GM13976 (cell line): ENCODE results near the gene CIB4.

Experiments used
- DNase-seq: peaks from one replicate; pipeline ENCODE4 v3.0.0; 2012; ENCODE audit warnings: low spot score
- CTCF ChIP-seq: IDR thresholded peaks from 2 replicates; pipeline ENCODE4 v1.5.1; 2012; ENCODE audit warnings: borderline replicate concordance, mild to moderate bottlenecking; ENCODE audit not compliant: insufficient read depth; ENCODE audit errors: extremely low read depth, missing control alignments, control extremely low read depth
- in situ Hi-C: fragments of 300-500 bp; cut with MboI; formaldehyde crosslinking; loops from one replicate; pipeline ENCODE4 v1.12.0; 2022; ENCODE audit warnings: low sequenced_read_pairs, mixed read lengths, inconsistent platforms; ENCODE audit not compliant: unreplicated experiment

Gene CIB4

DNA sequence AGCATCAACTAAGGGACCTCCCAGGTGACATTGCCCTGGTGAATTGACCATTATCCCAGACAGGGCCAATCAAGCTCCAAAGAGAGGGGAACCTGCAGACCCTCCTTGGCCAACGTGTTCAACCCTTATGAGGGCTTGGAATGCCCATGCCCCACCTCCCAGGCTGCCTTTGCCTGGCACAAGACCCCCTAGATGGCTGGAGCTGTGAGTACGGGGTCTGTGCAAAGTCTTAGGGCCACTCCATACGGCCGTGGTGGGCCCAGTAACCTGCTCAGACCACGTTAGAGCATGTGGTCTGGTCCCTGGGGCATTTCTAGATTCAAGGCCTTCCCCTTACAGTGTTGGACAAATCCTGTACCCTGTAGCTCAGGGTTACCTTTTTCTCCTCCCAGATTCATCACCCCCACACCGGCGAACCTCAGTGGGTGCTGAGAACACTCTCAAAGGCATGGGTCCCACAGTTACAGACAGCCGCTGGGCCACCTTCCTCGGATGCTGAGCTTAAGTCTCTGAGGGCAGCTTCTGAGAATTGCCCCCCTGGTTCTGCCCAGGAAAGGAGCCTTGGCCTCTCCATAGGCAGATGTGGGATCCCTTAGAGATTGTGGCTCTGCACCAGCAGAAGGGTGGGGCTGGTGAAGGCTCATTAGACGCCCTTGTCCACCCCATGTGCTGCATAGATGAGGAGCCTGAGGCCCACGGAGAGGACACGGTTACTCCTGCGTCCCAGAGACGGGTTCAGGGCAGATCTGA lies 33.0 kb upstream of the CIB4 start:
- no peak for DNase-seq
- in situ Hi-C loops: no loop called here
- TF ChIP-seq CTCF: no peak

- TF ChIP-seq CTCF: no peak
- in situ Hi-C loops: no loop called here
- DNase-seq: no peak
Measured at GRCh38 chr2:26672818-26673393, 31.7 kb upstream of the CIB4 start.

DNA sequence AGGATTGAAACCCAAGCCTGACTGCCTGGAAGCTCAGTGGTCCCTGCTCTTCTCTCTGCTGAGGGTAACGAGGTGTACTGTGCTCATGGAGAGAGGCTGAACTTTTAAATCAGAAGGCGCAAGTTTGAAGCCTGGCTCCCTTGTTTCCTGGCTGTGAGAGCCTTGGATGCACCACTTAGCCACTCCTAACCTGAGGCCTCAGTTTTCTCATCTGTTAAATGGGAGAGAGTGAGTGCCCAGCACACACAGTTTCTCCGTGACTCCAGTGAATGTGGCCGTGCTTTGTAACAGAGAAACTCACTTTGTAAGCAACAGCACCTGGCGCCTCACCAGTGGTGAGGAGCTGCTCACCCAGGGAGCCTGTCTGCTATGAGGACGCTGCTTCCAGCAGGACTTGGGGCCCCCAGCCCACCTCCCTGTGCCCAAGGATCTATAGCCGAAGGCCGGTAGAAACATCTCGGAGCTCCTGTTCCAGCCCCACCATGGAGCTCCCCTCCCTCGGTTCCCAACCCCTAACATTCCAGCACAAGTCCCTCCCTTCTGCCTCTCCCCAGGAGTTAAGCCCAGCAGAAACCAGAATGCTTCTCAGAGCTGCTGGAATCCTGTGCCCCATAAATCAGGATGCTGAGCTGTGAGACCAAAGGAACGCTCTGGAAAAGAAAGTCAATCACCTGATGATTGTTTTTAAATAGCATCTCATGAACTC lies 31.1 kb upstream of the CIB4 start:
- in situ Hi-C loops: no loop called here
- TF ChIP-seq CTCF: no peak
- DNase-seq: no peak

- no peak for TF ChIP-seq CTCF
- DNase-seq: no peak
- in situ Hi-C loops: no loop called here
Measured at GRCh38 chr2:26671691-26672090, 30.5 kb upstream of the CIB4 start.

DNA sequence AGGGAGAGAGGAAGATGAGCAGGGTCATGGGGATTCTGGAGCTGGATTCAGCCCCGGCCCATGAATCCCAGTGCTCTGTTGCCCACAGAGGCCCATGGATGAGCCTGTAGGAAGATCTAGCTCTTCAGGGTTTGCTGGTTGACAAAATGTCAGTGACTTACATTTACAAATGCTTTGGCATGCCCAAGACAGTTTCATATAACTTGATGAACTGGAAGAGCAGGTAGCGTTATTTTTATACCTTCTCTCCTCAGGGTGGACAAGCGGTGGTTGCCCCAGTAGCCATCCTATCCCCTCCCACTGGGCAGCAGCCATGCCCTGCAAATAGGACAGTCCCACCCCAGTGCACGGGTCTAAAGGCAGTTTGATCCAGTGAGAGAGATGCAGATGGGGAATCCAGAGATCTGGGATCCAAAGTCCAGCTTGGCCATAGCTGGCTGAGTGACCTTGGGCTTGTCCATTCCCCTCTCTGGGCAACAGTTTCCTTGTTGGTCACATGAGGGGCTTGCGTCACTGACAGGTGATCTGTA lies 29.8 kb upstream of the CIB4 start:
- in situ Hi-C loops: no loop called here
- TF ChIP-seq CTCF: no peak
- DNase-seq: no peak

GRCh38 chr2:26670171-26670570 lies 29.0 kb upstream of the CIB4 start:
- DNase-seq: no peak
- no peak for TF ChIP-seq CTCF
- in situ Hi-C loops: no loop called here
